Smooth muscle cell (in vitro differentiated cells): Measurements from ENCODE around the gene RAD52. TPM values are rescaled to one million over a fixed set of nuclear protein-coding genes. Genes with fewer than 3 reads are reported as not detected.

Source experiments
- DNase-seq: peaks from one replicate; lab custom pipeline; 2025; ENCODE audit not compliant: unreplicated experiment; lab: John Stamatoyannopoulos, UW
- H2AFZ ChIP-seq: fragments of 200-600 bp; sonication (generic); 2 replicates; pipeline ENCODE4 v1.6.0; 2016; ENCODE audit warnings: antibody characterized with exemption, low read depth, mild to moderate bottlenecking
- H3F3A ChIP-seq: fragments of 200-600 bp; sonication (generic); 2 replicates; pipeline ENCODE4 v1.6.0; 2017; ENCODE audit warnings: antibody characterized with exemption, low read depth
- H3K27ac ChIP-seq: fragments of 200-600 bp; sonication (generic); 2 replicates; pipeline ENCODE4 v1.5.1; 2016; ENCODE audit warnings: low read depth, mild to moderate bottlenecking
- H3K27me3 ChIP-seq: fragments of 200-600 bp; sonication (generic); 2 replicates; pipeline ENCODE4 v1.6.1; 2016; ENCODE audit warnings: low read depth, mild to moderate bottlenecking
- H3K36me3 ChIP-seq: fragments of 200-600 bp; sonication (generic); 2 replicates; pipeline ENCODE4 v1.5.1; 2016; ENCODE audit warnings: low read depth
- H3K4me1 ChIP-seq: fragments of 200-600 bp; sonication (generic); 2 replicates; pipeline ENCODE4 v1.5.1; 2016; ENCODE audit warnings: low read depth
- H3K4me2 ChIP-seq: fragments of 200-600 bp; sonication (generic); 2 replicates; pipeline ENCODE4 v1.6.0; 2016; ENCODE audit warnings: mild to moderate bottlenecking
- H3K4me3 ChIP-seq: fragments of 200-600 bp; sonication (generic); 2 replicates; pipeline ENCODE4 v1.5.1; 2016; ENCODE audit warnings: mild to moderate bottlenecking
- H3K79me2 ChIP-seq: fragments of 200-600 bp; sonication (generic); 2 replicates; pipeline ENCODE4 v1.6.0; 2016; ENCODE audit warnings: low read depth, mild to moderate bottlenecking
- H3K9ac ChIP-seq: fragments of 200-600 bp; sonication (generic); 2 replicates; pipeline ENCODE4 v1.6.0; 2016; ENCODE audit warnings: low read depth
- H3K9me3 ChIP-seq: fragments of 200-600 bp; sonication (generic); replicated peaks from 2 replicates; pipeline ENCODE4 v1.5.1; 2016; ENCODE audit warnings: low read depth
- H4K20me1 ChIP-seq: fragments of 200-600 bp; sonication (generic); 2 replicates; pipeline ENCODE4 v1.6.0; 2016; ENCODE audit warnings: low read depth
- WGBS: methylation state at CpG from one replicate; pipeline ENCODE4 v1.1.7; 2016; ENCODE audit warnings: low lambda C conversion rate; 5-methylcytosine and 5-hydroxymethylcytosine counted together
- polyA plus RNA-seq: library from polyadenylated mRNA; unstranded; fragments of >200 nt; fragmentation: Nextera tagmentation; extraction: Ambion mirVana; gene quantifications from 2 replicates; pipeline ENCODE4 v1.2.1, GENCODE V29; 2016
- total RNA-seq: library from RNA; depleted of rRNA; stranded (reverse); fragments of >200 nt; gene quantifications from 2 replicates; pipeline ENCODE4 v1.2.3, GENCODE V29; 2014
- TF ChIP-seq, protein P1 (sequence below): fragments of 200-600 bp; sonication (generic); IDR thresholded peaks from 2 replicates; pipeline ENCODE4 v1.5.1; 2017; ENCODE audit warnings: borderline replicate concordance, mild to moderate bottlenecking, antibody characterized with exemption; ENCODE audit not compliant: insufficient read depth, poor library complexity, severe bottlenecking

The RAD52 gene
- total and polyA plus RNA-seq, 2 experiments from 2014 or later: 2.8 to 15.1 TPM

DNA sequence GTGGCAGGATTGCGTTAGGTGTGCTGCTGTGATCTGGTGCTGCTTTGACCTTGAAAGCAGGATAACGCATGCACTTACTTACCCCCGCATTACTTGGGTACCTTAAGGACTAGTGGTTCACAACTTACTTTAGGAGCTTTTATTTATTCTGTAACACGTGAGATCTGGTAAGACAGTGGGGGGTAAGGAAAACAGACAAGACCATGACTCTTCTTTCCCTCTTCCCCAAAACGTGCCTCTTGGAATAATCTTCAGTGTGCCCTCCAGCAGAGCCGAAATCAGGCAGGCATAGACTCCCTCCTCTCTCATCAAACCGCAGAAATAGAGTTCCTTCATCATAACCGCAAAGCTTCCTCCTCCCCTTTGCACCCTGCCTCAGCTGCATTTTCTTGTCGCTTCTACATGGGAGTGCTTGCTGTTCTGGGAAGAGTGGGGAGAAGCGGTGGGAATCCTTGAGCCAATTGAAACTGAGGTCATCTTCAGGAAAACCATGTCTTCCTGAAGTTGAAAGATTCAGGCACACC is 43.4 kb downstream of the RAD52 start:
- H3K9me3 ChIP-seq: no peaks in the 10 kb centered on the region
- no peak overlapping the region for H3K9ac ChIP-seq
- H2AFZ ChIP-seq: no peak overlapping the region
- no peak overlapping the region for H3K4me2 ChIP-seq
- H3K4me1 ChIP-seq: no peaks in the 10 kb centered on the region
- peaks cover 3% of the 10 kb centered on the region for H3F3A ChIP-seq
- H3K27me3 ChIP-seq: no peaks in the 10 kb centered on the region
- no peak overlapping the region for H3K27ac ChIP-seq
- DNase-seq: no peak
- 95% methylated on average over 10 of the region's 10 CpGs for WGBS
- peaks cover 37% of the 10 kb centered on the region for H4K20me1 ChIP-seq
- peaks cover 34% of the 10 kb centered on the region for H3K36me3 ChIP-seq
- TF ChIP-seq, protein P1, sequence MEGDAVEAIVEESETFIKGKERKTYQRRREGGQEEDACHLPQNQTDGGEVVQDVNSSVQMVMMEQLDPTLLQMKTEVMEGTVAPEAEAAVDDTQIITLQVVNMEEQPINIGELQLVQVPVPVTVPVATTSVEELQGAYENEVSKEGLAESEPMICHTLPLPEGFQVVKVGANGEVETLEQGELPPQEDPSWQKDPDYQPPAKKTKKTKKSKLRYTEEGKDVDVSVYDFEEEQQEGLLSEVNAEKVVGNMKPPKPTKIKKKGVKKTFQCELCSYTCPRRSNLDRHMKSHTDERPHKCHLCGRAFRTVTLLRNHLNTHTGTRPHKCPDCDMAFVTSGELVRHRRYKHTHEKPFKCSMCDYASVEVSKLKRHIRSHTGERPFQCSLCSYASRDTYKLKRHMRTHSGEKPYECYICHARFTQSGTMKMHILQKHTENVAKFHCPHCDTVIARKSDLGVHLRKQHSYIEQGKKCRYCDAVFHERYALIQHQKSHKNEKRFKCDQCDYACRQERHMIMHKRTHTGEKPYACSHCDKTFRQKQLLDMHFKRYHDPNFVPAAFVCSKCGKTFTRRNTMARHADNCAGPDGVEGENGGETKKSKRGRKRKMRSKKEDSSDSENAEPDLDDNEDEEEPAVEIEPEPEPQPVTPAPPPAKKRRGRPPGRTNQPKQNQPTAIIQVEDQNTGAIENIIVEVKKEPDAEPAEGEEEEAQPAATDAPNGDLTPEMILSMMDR: no peak
- H3K79me2 ChIP-seq: peaks cover 16% of the 10 kb centered on the region
- no peak overlapping the region for H3K4me3 ChIP-seq

DNA sequence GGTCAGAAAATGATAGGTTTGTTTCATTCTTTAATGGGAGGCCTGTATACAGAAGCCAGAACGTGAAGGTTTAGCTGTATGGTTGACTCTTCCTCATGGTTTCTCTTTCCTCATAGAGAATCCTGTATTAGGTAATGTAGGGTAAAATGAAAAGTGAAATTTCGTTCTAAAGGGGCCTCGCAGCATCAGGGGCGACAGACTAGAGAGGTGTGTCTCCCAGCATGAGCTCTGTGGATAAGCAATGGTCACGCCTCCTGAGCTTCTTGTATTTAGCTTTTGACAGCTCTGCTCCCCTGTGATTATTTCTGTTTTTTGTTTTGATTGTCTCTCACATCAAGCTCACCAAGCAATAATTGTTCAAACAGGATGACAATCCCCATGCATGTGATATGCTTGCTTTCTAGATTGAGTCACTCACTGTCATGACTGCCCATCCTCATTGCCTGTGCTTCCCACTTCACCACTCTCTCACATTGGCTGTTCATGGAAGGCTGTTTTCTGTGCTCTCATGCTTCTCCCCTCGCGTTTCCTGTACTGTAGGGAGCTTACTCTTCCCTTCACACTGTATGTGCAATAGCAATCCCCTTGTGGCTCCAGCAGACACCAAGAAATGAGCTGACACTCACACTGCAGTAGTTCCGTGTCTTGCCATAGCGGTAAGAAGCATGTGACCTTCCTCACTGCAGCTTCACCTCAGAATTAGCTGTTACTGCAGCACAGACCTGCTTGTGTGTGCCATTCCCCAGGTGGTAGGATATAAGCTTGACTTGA is 44.0 kb downstream of the RAD52 start:
- Histone ChIP-seq H3K9me3 (no peaks in the 10 kb centered on the region), H3K9ac (no peak overlapping the region), H4K20me1 (peaks cover 37% of the 10 kb centered on the region), H3K4me3 (no peak overlapping the region), H3K4me1 (no peaks in the 10 kb centered on the region), H3K27me3 (no peaks in the 10 kb centered on the region), H2AFZ (no peak overlapping the region), H3K36me3 (peaks cover 35% of the 10 kb centered on the region), H3K79me2 (peaks cover 19% of the 10 kb centered on the region), H3F3A (peaks cover 3% of the 10 kb centered on the region), H3K27ac (no peak overlapping the region), H3K4me2 (no peak overlapping the region)
- WGBS: 96% methylated on average over 9 of the region's 9 CpGs
- DNase-seq: no peak
- TF ChIP-seq, protein P1: no peak

DNA sequence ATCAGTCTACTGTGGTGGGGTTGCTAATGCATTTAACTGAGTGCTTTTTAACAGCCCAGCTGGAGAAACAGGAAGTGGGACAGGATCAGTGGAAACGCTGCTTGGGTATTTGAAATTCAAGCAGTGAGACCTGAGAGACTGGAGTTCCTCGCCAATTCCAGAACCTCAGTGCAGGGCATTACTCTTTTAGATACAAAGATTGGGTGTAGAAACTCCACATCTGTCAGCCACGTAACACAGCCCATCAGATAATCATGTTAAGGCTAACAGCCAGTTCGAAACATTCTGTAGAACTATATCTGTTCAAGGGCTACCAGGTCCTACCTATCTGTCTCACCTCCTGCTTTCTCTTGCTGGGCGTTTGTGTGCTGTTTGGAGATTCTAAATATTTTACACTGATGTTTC is 45.5 kb downstream of the RAD52 start:
- H3K9ac ChIP-seq: no peak overlapping the region
- no peaks in the 10 kb centered on the region for H3K27me3 ChIP-seq
- H3K9me3 ChIP-seq: no peaks in the 10 kb centered on the region
- peaks cover 37% of the 10 kb centered on the region for H3K36me3 ChIP-seq
- H3K4me2 ChIP-seq: no peak overlapping the region
- peaks cover 37% of the 10 kb centered on the region for H4K20me1 ChIP-seq
- TF ChIP-seq, protein P1: no peak
- H2AFZ ChIP-seq: no peak overlapping the region
- H3K27ac ChIP-seq: no peak overlapping the region
- DNase-seq: no peak
- H3K79me2 ChIP-seq: peaks cover 19% of the 10 kb centered on the region
- 83% methylated on average over 5 of the region's 5 CpGs for WGBS
- no peak overlapping the region for H3K4me3 ChIP-seq
- H3K4me1 ChIP-seq: no peaks in the 10 kb centered on the region
- H3F3A ChIP-seq: no peaks in the 10 kb centered on the region

DNA sequence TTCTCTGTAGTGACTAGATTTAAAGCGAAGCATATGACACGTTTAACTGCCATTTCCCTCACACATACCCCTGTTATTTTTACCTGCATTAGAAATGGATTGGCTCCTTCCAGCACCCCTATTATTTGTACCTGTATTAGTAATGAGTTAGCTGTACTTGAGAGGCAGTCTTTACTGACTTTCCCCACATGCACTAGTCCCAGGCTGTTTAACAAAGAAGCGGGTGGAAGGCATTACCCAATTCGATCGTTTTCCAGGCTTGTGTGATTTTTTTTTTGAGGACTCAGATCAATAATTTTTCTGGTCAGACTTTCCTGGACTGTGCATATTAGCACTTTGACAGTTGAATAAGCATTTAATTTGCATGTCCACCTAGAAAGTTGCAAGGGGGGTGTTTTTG is 46.4 kb downstream of the RAD52 start:
- Histone ChIP-seq H3K9ac (no peak overlapping the region), H3K4me3 (no peak overlapping the region), H3K79me2 (peaks cover 19% of the 10 kb centered on the region), H3K4me1 (no peaks in the 10 kb centered on the region), H2AFZ (no peak overlapping the region), H3K27ac (no peak overlapping the region), H3K27me3 (no peaks in the 10 kb centered on the region), H3K36me3 (peaks cover 34% of the 10 kb centered on the region), H3K4me2 (no peak overlapping the region), H3K9me3 (no peaks in the 10 kb centered on the region), H4K20me1 (peaks cover 37% of the 10 kb centered on the region), H3F3A (no peaks in the 10 kb centered on the region)
- TF ChIP-seq, protein P1: no peak
- no peak for DNase-seq
- 87% methylated on average over 5 of the region's 5 CpGs for WGBS
